Stimulated activated memory B cell treated with anti-CD40 and anti-IgM and Interleukin-4, amounts not matched to agents 10 μg/mL and 1 μg/mL and 100 μg/mL, for 72 hours (primary cell): Measurements from ENCODE around the gene TLR10.
A peak's percentile ranks its signal among the peaks of the same experiment; 100 is the strongest.
"Not testable (repeated sequence)": the region's sequence is repeated elsewhere in the genome, so short reads cannot be mapped to it uniquely, and the experiment has no call there.

Source experiments
- ATAC-seq: fragments of 150-1000 bp; cut with Tn5 transposase; 2 replicates; pipeline ENCODE4 v1.10.0; 2021
- H3K27ac Mint-ChIP-seq: one replicate; pipeline ENCODE4 v1.8.0; 2022; ENCODE audit warnings: mild to moderate bottlenecking, mixed read lengths
- H3K27me3 Mint-ChIP-seq: one replicate; pipeline ENCODE4 v1.8.0; 2022; ENCODE audit warnings: mixed read lengths
- H3K36me3 Mint-ChIP-seq: one replicate; pipeline ENCODE4 v1.8.0; 2022; ENCODE audit warnings: mixed read lengths
- H3K4me1 Mint-ChIP-seq: one replicate; pipeline ENCODE4 v1.8.0; 2022; ENCODE audit warnings: mixed read lengths
- H3K4me3 Mint-ChIP-seq: one replicate; pipeline ENCODE4 v1.8.0; 2022; ENCODE audit warnings: mild to moderate bottlenecking, moderate library complexity, mixed read lengths
- H3K9me3 Mint-ChIP-seq: one replicate; pipeline ENCODE4 v1.8.0; 2022; ENCODE audit warnings: mixed read lengths

TLR10 gene

DNA sequence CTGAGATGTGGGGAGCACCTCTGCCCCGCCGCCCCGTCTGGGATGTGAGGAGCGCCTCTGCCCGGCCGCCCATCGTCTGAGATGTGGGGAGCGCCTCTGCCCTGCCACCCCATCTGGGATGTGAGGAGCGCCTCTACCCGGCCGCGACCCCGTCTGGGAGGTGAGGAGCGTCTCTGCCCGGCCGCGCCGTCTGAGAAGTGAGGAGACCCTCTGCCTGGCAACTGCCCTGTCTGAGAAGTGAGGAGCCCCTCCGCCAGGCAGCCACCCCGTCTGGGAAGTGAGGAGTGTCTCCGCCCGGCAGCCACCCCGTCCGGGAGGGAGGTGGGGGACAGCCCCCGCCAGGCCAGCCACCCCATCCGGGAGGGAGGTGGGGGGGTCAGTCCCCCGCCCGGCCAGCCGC, 24.7 kb upstream of the TLR10 start:
- peaks cover 53% of the 10 kb centered on the region for H3K4me1 Mint-ChIP-seq
- H3K36me3 Mint-ChIP-seq, result peaks cover 20% of the 10 kb centered on the region
- ATAC-seq, H3K9me3 Mint-ChIP-seq, H3K27me3 Mint-ChIP-seq, H3K4me3 Mint-ChIP-seq, H3K27ac Mint-ChIP-seq: not testable (repeated sequence)

DNA sequence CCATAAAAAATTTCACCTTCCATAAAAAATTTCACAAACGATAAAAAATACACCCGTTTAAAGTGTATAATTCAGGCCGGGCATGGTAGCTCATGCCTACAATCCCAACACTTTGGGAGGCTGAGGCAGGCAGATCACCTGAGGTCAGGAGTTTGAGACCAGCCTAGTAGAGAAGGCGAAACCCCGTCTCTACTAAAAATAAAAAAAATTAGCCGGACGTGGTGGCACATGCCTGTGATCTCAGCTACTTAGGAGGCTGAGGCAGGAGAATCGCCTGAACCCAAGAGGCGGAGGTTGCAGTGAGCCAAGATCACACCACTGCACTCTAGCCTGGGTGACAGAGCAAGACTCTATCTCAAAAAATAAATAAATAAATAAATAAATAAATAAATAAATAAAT, 23.5 kb upstream of the TLR10 start:
- not testable (repeated sequence) for H3K27me3 Mint-ChIP-seq, ATAC-seq, H3K9me3 Mint-ChIP-seq
- Mint-ChIP-seq H3K27ac (peak overlapping the region; percentile 97), H3K4me1 (peaks cover 59% of the 10 kb centered on the region), H3K36me3 (peaks cover 27% of the 10 kb centered on the region), H3K4me3 (peak overlapping the region; percentile 39)

DNA sequence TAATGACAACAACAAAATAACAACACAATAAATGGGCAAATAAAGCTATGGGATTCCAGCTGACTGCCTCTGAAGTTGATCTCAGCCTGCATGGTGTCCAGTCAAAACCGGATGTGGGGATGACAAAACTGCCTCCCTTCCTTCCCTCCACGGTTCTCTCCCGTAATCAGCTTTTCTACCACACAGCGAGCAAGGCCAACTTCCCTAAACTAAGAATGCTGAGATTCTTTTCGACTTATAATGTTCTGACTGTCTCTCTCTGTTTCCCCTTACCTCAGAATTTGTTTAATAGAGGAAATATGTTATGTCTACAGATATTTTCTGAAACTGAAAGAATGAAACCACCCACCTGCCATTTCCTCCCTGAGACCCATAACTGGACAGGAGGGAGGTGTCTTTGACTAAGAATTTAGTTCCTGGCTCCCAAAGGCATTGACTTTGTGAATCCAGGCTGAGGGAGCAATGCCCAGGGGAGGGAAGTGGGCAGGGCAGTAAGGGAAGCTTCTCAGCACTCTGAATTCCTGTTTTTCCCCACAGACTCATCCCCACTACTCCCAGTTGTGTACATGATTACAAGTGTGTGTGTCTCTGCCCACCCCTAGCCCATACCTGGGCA, 22.8 kb upstream of the TLR10 start:
- H3K27ac Mint-ChIP-seq, result peak overlapping the region; percentile 97
- H3K36me3 Mint-ChIP-seq, result peaks cover 30% of the 10 kb centered on the region
- peaks cover 3% of the 10 kb centered on the region for H3K9me3 Mint-ChIP-seq
- peaks cover 57% of the 10 kb centered on the region for H3K4me1 Mint-ChIP-seq
- peak overlapping the region; percentile 89 for H3K4me3 Mint-ChIP-seq
- ATAC-seq, result peak; percentile 93
- no peaks in the 10 kb centered on the region for H3K27me3 Mint-ChIP-seq

DNA sequence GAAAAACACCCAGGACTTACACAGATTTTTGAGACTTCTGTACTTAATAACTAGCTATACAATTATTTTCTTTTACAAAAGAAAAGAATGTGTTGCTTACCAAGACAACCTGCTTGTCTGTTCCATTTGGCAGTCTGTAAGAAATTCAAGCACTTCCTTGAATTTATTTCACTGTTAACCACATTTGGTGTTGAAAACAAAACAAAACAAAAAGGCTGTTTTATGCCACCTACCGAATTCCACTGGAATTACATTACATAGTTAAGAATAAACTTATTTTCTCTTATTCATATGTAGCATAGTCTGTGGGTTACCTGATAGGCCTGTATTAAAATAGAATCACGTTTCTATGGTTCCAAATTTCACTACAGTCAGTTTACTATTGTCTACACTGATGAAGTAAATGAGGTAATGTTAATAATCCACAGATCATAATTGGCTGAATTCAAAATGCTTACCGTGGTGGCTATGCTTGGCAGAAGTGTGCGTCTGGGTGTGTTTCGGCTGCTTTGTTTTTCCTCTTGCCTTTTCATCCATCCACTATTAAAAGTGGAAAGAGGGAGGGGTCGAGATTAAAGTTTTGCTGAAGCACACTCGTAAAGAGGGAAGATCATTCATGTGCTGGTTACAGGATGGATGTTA, 22.0 kb upstream of the TLR10 start, which contains the start of gene TLR1:
Gene TLR1, minus strand, starts transcription at position 138 of the 642 bp plus-strand sequence. CDS start 5,960 bp downstream, outside the sequence.
- peak; percentile 60 for ATAC-seq
- peaks cover 53% of the 10 kb centered on the region for H3K4me1 Mint-ChIP-seq
- H3K4me3 Mint-ChIP-seq, result peak within 1 kb of the TSS; percentile 89
- H3K36me3 Mint-ChIP-seq, result peaks cover 37% of the 10 kb centered on the region
- H3K27ac Mint-ChIP-seq, result peak within 1 kb of the TSS; percentile 97
- H3K27me3 Mint-ChIP-seq, result no peaks in the 10 kb centered on the region
- H3K9me3 Mint-ChIP-seq, result peaks cover 8% of the 10 kb centered on the region

DNA sequence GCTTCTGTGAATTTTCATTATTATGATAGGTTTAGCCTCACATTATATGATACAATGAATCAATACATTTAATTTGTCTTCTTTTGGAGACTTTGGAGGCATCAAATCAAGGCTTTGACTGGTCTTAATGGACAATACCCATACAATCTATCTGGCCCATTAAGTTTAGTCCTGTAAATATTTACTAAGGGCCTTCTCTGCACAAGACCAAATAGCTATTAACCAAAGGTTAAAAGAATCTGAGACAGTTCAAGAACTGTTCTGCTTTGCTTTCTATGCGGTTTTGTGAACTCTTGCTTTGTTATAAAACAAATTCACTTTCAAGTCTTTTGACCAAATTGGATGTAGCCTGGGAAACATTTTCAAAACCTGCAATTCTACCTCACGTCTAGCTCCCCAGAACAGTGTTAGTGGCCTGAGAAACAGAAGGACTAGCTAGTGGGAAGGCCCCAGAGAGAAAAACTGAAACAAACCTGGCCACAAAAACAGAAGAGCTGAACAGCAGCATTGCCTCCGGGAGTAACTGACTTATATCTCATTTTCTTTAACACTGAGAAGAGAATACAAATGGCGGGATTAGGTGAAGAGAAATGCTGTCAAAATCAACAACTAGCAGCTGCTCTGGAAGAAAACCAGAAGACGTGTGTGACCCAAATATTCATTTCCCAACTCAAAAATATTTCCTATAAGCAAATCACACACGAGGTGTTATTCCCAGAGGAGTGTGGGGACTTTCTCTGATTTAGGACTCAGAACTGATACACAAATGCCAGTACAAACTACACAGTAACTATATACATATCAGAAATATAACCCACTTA, 21.3 kb upstream of the TLR10 start:
- Mint-ChIP-seq H3K36me3 (peaks cover 44% of the 10 kb centered on the region), H3K4me3 (peak overlapping the region; percentile 89), H3K27ac (peak overlapping the region; percentile 97), H3K9me3 (peaks cover 11% of the 10 kb centered on the region), H3K27me3 (no peaks in the 10 kb centered on the region), H3K4me1 (peaks cover 53% of the 10 kb centered on the region)
- peak; percentile 76 for ATAC-seq

DNA sequence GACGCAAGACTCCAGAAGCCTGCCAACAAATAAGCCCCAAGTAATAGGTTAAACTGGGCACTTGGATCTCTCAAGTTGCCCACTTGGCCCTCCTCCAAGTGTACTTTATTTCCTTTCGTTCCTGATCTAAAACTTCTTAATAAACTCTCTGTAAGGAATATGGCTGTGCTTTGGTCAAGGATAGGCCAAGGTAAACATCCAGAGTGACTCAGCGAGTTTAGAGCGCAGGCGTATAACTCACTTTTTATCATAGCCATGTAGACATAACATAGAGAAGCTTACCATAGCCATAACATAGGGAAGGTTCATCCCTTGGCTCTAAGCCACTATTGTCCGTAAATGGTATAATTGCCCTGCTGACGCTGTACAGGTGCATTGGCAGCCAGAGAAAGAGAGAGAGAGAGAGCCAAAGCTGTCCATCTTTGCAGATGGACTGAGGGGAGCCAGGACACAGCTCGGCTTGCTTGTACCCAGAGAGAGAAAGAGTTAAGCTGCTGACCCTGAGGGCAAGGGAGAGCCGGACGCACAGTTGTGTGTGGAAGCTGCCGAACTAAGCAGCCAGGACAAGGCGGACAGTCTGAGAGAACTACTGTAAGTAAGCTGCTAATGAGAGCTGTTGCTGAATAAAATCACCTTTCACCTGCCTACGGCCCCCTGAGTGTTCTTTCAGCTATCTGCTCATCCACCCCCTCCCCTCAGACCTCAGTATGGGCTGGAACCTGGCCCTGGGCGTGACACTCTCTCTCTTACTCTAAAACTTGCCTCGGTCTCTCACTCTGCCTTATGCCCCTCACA, 20.0 kb upstream of the TLR10 start:
- no peak for ATAC-seq
- H3K27me3 Mint-ChIP-seq, result no peaks in the 10 kb centered on the region
- H3K36me3 Mint-ChIP-seq, result peaks cover 57% of the 10 kb centered on the region
- H3K4me1 Mint-ChIP-seq, result peaks cover 53% of the 10 kb centered on the region
- H3K4me3 Mint-ChIP-seq, result peak overlapping the region; percentile 16
- peak overlapping the region; percentile 97 for H3K27ac Mint-ChIP-seq
- H3K9me3 Mint-ChIP-seq, result peaks cover 11% of the 10 kb centered on the region

DNA sequence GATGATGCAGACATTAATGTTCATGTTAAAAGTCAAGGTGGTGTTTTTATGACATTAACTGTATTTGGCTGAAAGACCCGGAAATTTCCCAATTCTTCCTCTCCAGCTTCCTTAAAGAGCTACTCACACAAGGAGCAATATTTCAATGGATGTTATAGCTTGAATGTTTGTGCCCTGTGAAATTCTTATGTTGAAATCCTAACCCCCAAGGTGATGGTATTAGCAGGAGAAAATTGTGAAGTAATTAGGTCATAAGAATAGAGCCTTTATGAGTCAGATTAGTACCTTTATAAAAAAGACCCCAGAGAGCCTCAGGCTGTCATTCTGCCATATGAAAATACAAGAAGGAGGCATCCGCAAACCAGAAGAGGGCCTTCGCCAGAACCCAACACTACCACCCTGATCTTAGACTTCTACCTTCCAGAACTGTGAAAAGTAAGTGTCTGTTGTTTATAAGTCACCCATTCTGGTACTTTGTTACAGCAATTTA, 18.2 kb upstream of the TLR10 start:
- Mint-ChIP-seq H3K36me3 (peaks cover 74% of the 10 kb centered on the region), H3K4me3 (no peak overlapping the region), H3K9me3 (peaks cover 11% of the 10 kb centered on the region), H3K27ac (peak overlapping the region; percentile 20), H3K4me1 (peaks cover 42% of the 10 kb centered on the region), H3K27me3 (no peaks in the 10 kb centered on the region)
- no peak for ATAC-seq

DNA sequence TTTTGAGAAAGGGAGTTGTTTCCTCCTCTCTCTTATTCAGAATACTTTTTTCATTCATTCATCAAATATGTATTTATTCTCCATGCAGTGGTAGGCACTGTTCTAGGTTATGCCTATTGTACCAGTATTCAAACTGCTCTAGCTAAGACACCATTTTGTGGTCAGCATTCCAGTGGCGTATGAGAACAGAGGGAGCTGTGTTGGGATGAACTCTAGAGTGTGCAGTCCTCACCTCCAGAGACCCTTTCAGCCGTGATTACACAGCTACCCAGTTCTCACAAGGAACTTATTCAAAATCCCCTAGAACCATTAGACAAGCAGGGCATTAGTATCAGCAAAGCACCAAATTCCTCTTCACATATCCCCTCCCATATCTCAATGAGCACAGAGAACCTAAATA, 17.6 kb upstream of the TLR10 start:
- no peak overlapping the region for H3K4me3 Mint-ChIP-seq
- peak overlapping the region; percentile 20 for H3K27ac Mint-ChIP-seq
- peaks cover 13% of the 10 kb centered on the region for H3K9me3 Mint-ChIP-seq
- peaks cover 36% of the 10 kb centered on the region for H3K4me1 Mint-ChIP-seq
- H3K36me3 Mint-ChIP-seq, result peaks cover 81% of the 10 kb centered on the region
- ATAC-seq, result no peak
- H3K27me3 Mint-ChIP-seq, result no peaks in the 10 kb centered on the region

DNA sequence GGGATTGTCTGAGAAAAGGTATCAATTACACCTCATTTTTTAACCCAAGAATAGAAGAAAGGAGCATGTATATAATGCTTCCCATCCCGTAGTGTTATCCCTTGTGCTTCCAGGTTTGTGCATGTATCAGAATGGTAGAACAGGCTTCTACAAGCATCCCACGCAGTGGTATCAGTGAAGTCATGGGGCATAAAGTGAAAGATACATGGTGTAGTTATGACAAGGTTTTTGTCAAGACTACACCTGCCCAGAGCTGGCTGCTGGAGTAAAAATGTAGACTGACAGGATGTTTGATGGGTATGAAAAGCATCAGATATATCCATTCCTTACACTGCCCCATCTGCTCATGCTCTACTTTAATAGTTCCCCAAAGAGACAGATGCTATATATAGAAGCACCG, 12.3 kb upstream of the TLR10 start:
- peaks cover 13% of the 10 kb centered on the region for H3K4me1 Mint-ChIP-seq
- peaks cover 14% of the 10 kb centered on the region for H3K9me3 Mint-ChIP-seq
- no peak overlapping the region for H3K4me3 Mint-ChIP-seq
- no peaks in the 10 kb centered on the region for H3K27me3 Mint-ChIP-seq
- no peak overlapping the region for H3K27ac Mint-ChIP-seq
- no peak for ATAC-seq
- H3K36me3 Mint-ChIP-seq, result peaks cover 77% of the 10 kb centered on the region

DNA sequence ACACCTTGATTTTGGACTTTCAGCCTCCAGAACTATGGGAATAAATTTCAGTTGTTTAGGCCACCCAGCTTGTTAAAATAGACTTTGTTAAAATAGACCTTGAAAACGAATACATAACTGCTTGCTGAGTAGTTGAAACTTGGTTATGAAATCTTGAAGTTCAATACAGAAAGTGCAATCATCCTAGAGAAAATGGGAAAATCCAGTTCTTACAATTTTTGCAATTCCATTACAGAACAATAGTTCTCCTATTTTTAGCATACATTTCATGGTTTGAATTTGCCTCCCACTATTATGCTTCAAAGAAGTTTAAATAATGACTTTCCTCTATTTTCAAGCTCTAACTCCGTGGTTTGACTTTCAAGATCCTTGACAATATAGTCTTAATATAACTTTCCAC, 11.3 kb upstream of the TLR10 start:
- H3K27me3 Mint-ChIP-seq, result no peaks in the 10 kb centered on the region
- no peak for ATAC-seq
- peaks cover 13% of the 10 kb centered on the region for H3K4me1 Mint-ChIP-seq
- H3K4me3 Mint-ChIP-seq, result no peak overlapping the region
- peaks cover 10% of the 10 kb centered on the region for H3K9me3 Mint-ChIP-seq
- H3K27ac Mint-ChIP-seq, result no peak overlapping the region
- peaks cover 70% of the 10 kb centered on the region for H3K36me3 Mint-ChIP-seq

DNA sequence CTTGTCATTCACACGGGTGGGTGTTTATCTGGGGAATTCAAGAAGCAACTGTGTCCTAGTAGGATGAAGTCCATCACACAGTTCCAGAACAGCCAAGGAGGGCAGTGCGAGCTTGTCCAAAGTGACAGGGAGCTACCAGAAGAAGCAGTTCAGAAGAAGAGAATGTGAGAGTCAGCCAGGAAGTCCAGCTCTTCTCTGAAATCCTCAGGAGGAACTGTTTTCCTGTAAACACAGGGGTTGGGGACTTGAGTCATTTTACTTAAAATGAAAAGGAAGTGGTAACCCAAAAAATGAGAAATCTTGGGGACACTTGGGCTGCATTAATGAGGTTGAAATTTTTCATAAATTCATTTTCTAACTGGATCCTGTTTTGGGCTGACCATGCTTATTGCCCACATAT, 8.2 kb upstream of the TLR10 start:
- Mint-ChIP-seq H3K4me3 (no peak overlapping the region), H3K36me3 (peaks cover 50% of the 10 kb centered on the region), H3K9me3 (peaks cover 17% of the 10 kb centered on the region), H3K27ac (peak overlapping the region; percentile 9), H3K4me1 (peaks cover 25% of the 10 kb centered on the region), H3K27me3 (no peaks in the 10 kb centered on the region)
- no peak for ATAC-seq

DNA sequence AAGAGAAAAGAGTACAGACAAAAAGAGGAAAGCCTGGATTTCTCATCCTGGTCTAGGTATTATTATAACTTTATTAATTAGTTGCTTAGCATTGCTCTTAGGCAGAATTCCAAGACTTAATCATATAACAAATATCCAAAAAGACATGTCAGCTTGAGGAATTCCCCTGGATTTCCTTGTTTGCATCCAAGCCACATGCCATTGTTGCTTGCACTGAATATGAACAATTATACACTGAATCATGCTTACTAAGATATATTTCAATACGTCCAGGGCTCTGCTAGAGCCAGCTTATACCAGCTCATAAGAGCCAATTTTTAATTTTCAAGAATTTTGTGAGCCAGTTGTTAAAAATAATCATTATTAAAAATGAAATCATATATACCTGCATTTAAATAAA, 5.5 kb upstream of the TLR10 start:
- H3K27ac Mint-ChIP-seq, result peak overlapping the region; percentile 16
- H3K36me3 Mint-ChIP-seq, result peaks cover 35% of the 10 kb centered on the region
- no peak overlapping the region for H3K4me3 Mint-ChIP-seq
- ATAC-seq, result no peak
- H3K4me1 Mint-ChIP-seq, result peaks cover 40% of the 10 kb centered on the region
- H3K9me3 Mint-ChIP-seq, result peaks cover 17% of the 10 kb centered on the region
- H3K27me3 Mint-ChIP-seq, result no peaks in the 10 kb centered on the region

DNA sequence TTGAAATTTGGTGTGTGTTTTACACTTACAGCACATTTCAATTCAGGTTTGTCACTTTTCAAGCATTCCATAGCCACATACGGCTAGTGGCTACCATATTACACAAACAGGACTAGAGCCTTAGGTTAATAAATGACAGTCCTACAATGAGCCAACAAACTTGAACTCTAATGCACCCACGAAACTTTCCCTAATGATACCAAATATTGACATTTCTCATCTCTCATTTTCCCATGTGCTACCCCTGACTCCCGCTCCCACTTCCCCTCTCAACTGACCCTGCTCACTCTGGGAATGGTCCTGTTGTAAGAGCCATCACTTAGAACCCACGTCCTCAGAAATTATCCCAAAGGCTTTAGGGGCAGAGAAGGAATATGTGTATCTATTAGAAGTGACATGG, 4.9 kb upstream of the TLR10 start:
- H3K27me3 Mint-ChIP-seq, result no peaks in the 10 kb centered on the region
- H3K27ac Mint-ChIP-seq, result peak overlapping the region; percentile 16
- H3K36me3 Mint-ChIP-seq, result peaks cover 35% of the 10 kb centered on the region
- peaks cover 17% of the 10 kb centered on the region for H3K9me3 Mint-ChIP-seq
- H3K4me1 Mint-ChIP-seq, result peaks cover 41% of the 10 kb centered on the region
- no peak overlapping the region for H3K4me3 Mint-ChIP-seq
- no peak for ATAC-seq

DNA sequence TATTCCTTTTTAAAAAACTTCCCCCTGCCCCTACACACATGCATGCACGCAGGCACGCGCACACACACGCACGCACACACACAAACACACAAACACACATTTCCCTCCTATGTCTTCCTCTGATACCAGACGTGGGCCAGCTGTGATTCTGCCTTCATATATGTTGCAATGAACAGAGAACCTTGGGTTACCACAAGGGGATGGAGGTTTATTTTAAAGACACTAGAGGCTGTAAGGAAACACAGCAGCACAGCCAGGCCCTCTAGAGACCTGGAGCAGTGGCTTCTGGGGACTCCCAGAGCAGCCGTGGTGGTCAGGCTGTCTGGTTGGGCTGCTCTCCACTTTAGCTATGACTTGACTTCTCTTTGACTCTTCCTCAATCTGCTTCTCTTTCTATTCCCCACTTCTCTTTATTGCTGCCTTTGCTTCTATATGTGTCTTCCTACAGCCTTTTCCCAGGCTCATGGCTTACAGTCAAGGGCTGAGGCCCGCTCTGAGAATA, 3.2 kb upstream of the TLR10 start:
- peaks cover 35% of the 10 kb centered on the region for H3K4me1 Mint-ChIP-seq
- no peaks in the 10 kb centered on the region for H3K27me3 Mint-ChIP-seq
- H3K36me3 Mint-ChIP-seq, result peaks cover 24% of the 10 kb centered on the region
- H3K4me3 Mint-ChIP-seq, result peak overlapping the region; percentile 40
- ATAC-seq, result peak; percentile 93
- peaks cover 14% of the 10 kb centered on the region for H3K9me3 Mint-ChIP-seq
- H3K27ac Mint-ChIP-seq, result peak overlapping the region; percentile 83
